Effector memory CD4-positive, alpha-beta T cell (primary cell): Measurements from ENCODE around the gene ATRN.

Experiments
- DNase-seq, 3 donors: peaks; one replicate each; pipeline ENCODE4 v3.0.0-alpha.2; 2020
- H3K27ac ChIP-seq: 2 replicates; pipeline ENCODE4 v1.7.0; 2013; ENCODE audit warnings: mild to moderate bottlenecking, low read length, moderate library complexity; ENCODE audit not compliant: insufficient read depth, poor library complexity, severe bottlenecking
- H3K27me3 ChIP-seq: replicated peaks from 2 replicates; pipeline ENCODE4 v1.7.0; 2013; ENCODE audit warnings: mild to moderate bottlenecking, low read length; ENCODE audit not compliant: insufficient read depth, control insufficient read depth, poor library complexity, severe bottlenecking
- H3K36me3 ChIP-seq: 2 replicates; pipeline ENCODE4 v1.7.0; 2013; ENCODE audit warnings: mild to moderate bottlenecking, low read length, moderate library complexity; ENCODE audit not compliant: control insufficient read depth, insufficient read depth
- H3K4me1 ChIP-seq: 2 replicates; pipeline ENCODE4 v1.7.0; 2013; ENCODE audit warnings: low read length, mild to moderate bottlenecking; ENCODE audit not compliant: control insufficient read depth, insufficient read depth, poor library complexity, severe bottlenecking
- H3K4me3 ChIP-seq: 2 replicates; pipeline ENCODE4 v1.7.0; 2013; ENCODE audit warnings: low read length, low read depth, mild to moderate bottlenecking; ENCODE audit not compliant: insufficient read depth, poor library complexity, severe bottlenecking
- H3K9me3 ChIP-seq: 2 replicates; pipeline ENCODE4 v1.7.0; 2013; ENCODE audit warnings: mild to moderate bottlenecking, low read length, moderate library complexity; ENCODE audit not compliant: control insufficient read depth

The ATRN gene

GRCh38 chr20:3651204-3651962 lies 180.6 kb downstream of the ATRN start:
- Histone ChIP-seq H3K27ac (no peak overlapping the region), H3K4me3 (no peak overlapping the region), H3K36me3 (peaks cover 4% of the 10 kb centered on the region), H3K9me3 (no peaks in the 10 kb centered on the region), H3K4me1 (peaks cover 5% of the 10 kb centered on the region), H3K27me3 (no peaks in the 10 kb centered on the region)
- no peak for DNase-seq

- Histone ChIP-seq H3K9me3 (no peaks in the 10 kb centered on the region), H3K27me3 (no peaks in the 10 kb centered on the region), H3K4me1 (peaks cover 5% of the 10 kb centered on the region), H3K27ac (no peak overlapping the region), H3K4me3 (no peak overlapping the region), H3K36me3 (peaks cover 4% of the 10 kb centered on the region)
- DNase-seq, result no peak
Measured at GRCh38 chr20:3652221-3652620, 181.4 kb downstream of the ATRN start.

GRCh38 chr20:3652676-3653596 lies 182.1 kb downstream of the ATRN start:
- no peak for DNase-seq
- no peaks in the 10 kb centered on the region for H3K27me3 ChIP-seq
- H3K36me3 ChIP-seq, result peaks cover 4% of the 10 kb centered on the region
- peaks cover 5% of the 10 kb centered on the region for H3K4me1 ChIP-seq
- no peaks in the 10 kb centered on the region for H3K9me3 ChIP-seq
- no peak overlapping the region for H3K27ac ChIP-seq
- no peak overlapping the region for H3K4me3 ChIP-seq

GRCh38 chr20:3653921-3654320 lies 183.1 kb downstream of the ATRN start:
- Histone ChIP-seq H3K4me3 (no peak overlapping the region), H3K27me3 (no peaks in the 10 kb centered on the region), H3K36me3 (no peaks in the 10 kb centered on the region), H3K27ac (no peak overlapping the region), H3K9me3 (no peaks in the 10 kb centered on the region), H3K4me1 (peaks cover 5% of the 10 kb centered on the region)
- no peak for DNase-seq

GRCh38 chr20:3654326-3655130 lies 183.7 kb downstream of the ATRN start:
- Histone ChIP-seq H3K27ac (no peak overlapping the region), H3K9me3 (no peaks in the 10 kb centered on the region), H3K4me1 (peaks cover 5% of the 10 kb centered on the region), H3K4me3 (no peak overlapping the region), H3K27me3 (peaks cover 1% of the 10 kb centered on the region), H3K36me3 (no peaks in the 10 kb centered on the region)
- no peak for DNase-seq

- H3K27ac ChIP-seq, result no peak overlapping the region
Measured at GRCh38 chr20:3655131-3655405, 184.2 kb downstream of the ATRN start.

GRCh38 chr20:3658019-3658715 lies 187.3 kb downstream of the ATRN start:
- Histone ChIP-seq H3K36me3 (no peaks in the 10 kb centered on the region), H3K9me3 (no peaks in the 10 kb centered on the region), H3K27me3 (peaks cover 21% of the 10 kb centered on the region), H3K27ac (no peak overlapping the region), H3K4me1 (peaks cover 3% of the 10 kb centered on the region), H3K4me3 (no peak overlapping the region)
- DNase-seq, result no peak

More at GRCh38 chr20:3655131-3655405, 184.2 kb downstream of the ATRN start:
- no peak overlapping the region for H3K4me3 ChIP-seq
- no peak for DNase-seq
- H3K9me3 ChIP-seq, result no peaks in the 10 kb centered on the region
- peaks cover 5% of the 10 kb centered on the region for H3K4me1 ChIP-seq
- H3K27me3 ChIP-seq, result peaks cover 7% of the 10 kb centered on the region
- no peaks in the 10 kb centered on the region for H3K36me3 ChIP-seq

GRCh38 chr20:3658716-3659491 lies 188.1 kb downstream of the ATRN start:
- no peak overlapping the region for H3K27ac ChIP-seq
- H3K4me1 ChIP-seq, result no peaks in the 10 kb centered on the region
- no peak for DNase-seq
- H3K4me3 ChIP-seq, result no peak overlapping the region
- H3K9me3 ChIP-seq, result no peaks in the 10 kb centered on the region
- peaks cover 21% of the 10 kb centered on the region for H3K27me3 ChIP-seq
- H3K36me3 ChIP-seq, result no peaks in the 10 kb centered on the region
